GM21447 (cell line): ENCODE measurements around the gene SLC25A24.
A peak's percentile ranks its signal among the peaks of the same experiment; 100 is the strongest.
"Not testable (repeated sequence)": the region's sequence is repeated elsewhere in the genome, so short reads cannot be mapped to it uniquely, and the experiment has no call there.

Experiments
- ATAC-seq: cut with Tn5 transposase; IDR thresholded peaks from one replicate; pipeline ENCODE4 v1.9.1; 2021; ENCODE audit not compliant: unreplicated experiment

SLC25A24 gene

DNA sequence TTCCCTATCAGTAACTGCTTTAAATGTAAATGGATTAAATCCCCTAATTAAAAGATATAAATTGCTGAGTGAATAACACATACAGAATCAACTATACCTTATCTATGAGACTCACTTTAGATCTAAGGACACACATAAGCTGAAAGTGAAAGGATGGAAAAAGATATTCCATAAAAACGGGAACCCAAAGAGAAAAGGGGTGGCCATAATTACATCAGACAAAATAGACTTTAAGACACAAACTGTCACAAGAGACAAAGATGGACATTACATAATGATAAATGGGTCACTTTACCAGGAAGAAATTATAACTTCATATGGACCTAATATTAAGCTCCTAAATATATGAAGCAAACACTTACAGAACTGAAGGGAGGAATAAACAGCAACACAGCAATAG is 59.2 kb downstream of the SLC25A24 start:
- ATAC-seq: no peak

- no peak for ATAC-seq
These were observed 60.0 kb downstream of the SLC25A24 start for GRCh38 chr1:108140177-108140576.

DNA sequence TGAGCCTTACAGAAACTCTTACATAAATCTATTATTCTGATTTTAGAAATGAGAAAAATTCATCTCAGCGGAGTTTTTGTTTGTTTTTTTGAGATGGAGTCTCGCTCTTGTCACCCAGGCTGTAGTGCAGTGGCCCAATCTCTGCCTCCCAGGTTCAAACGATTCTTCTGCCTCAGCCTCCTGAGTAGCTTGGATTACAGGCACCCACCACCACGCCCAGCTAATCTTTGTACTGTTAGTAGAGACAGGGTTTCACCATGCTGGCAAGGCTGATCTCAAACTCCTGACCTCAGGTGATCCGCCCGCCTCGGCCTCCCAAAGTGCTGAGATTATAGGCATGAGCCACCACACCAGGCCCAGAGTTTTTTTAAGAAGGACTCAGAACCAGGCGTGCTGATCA is 60.6 kb downstream of the SLC25A24 start:
- ATAC-seq: not testable (repeated sequence)

GRCh38 chr1:108133148-108133547 is 67.0 kb downstream of the SLC25A24 start:
- not testable (repeated sequence) for ATAC-seq

DNA sequence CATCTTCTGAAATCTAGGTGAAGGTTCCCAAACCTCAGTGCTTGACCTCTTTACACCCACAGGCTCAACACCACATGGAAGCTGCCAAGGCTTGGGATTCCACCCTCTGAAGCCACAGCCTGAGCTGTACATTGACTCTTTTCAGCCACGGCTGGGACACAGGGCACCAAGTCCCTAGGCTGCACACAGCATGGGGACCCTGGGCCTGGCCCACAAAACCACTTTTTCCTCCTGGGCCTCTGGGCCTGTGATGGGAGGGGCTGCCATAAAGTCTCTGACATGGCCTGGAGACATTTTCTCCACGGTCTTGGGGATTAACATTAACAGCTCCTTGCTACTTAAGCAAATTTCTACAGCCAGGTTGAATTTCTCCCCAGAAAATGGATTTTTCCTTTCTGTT is 67.8 kb downstream of the SLC25A24 start:
- not testable (repeated sequence) for ATAC-seq

GRCh38 chr1:108131281-108131680 is 68.9 kb downstream of the SLC25A24 start:
- not testable (repeated sequence) for ATAC-seq

DNA sequence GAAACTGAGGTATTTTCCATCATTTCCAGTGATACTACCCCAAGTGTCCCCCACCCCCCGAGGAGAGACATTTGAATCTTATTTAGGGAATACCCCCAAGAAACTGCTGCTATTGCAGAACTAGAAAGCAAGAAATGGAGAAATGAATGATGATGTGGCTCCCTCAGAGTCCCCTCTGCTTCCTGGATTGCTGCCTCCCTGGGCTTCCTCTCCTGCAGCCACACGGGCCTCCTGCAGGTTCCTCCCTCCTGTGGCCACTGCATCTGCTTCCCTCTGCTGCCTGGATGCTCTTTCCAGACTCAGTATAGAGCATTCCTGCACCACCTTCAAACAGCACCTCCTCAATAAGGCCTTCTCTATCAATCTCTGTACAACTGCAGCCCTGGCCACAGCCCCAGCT is 69.3 kb downstream of the SLC25A24 start:
- no peak for ATAC-seq

DNA sequence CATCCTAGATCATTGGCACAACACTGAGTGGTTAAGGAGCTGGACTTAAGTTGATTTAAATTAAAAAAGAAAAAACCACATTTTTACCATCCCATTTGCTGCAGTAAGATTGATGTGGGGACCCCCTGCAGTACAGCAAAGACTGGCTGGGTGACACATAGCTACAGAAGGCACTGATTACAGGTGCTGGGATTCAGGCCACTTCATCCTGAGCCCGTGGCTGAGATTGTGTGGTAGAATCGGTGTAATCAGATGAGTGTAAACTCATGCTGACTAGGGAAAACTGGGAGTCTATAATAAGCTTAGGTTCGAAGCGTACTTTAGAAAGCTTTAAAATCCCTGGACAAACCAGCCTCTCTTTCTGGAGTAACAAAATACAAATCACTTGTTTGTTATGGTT is 70.1 kb downstream of the SLC25A24 start:
- ATAC-seq: no peak

DNA sequence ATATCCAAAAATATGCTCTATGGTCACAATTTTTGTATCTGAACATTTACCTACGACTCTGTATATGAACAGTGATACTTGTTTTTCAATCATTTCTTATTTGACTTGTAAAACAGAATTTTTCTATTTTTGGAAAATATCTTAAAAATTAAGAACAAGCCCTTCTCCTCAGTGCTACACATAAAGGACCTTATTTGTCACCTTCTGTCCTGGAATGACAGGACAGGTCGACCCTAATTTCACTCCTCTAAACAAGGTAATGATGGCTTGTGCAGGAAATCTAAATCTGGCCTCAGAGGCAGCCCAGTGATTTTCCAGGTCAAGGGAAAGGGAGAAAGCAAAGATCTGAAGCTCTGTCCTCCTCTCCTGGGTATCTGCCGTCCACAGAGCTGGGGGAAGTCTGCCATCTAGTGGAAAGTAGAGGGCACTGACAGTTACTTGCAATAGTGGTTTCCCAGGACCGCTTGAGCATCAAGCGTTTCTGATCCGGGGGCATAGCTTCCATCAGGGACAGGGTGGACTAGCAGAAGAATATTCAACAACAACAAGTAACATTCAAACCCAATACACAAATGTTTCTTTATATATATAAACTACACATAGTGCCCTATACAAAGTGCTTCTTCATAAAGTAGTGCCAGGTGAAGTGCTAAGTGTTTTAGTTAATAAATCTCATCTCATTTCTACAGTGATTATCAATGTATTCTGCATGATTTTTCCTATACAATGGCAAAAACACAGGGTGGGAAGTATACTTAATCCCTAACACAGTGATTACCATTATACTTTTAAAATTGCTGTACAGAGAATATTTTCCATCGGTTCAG is 74.6 kb downstream of the SLC25A24 start:
- peak; percentile 93 for ATAC-seq

- ATAC-seq: no peak
These were observed 75.4 kb downstream of the SLC25A24 start for GRCh38 chr1:108124622-108125311.

- no peak for ATAC-seq
These were observed 76.1 kb downstream of the SLC25A24 start for GRCh38 chr1:108124023-108124422.

DNA sequence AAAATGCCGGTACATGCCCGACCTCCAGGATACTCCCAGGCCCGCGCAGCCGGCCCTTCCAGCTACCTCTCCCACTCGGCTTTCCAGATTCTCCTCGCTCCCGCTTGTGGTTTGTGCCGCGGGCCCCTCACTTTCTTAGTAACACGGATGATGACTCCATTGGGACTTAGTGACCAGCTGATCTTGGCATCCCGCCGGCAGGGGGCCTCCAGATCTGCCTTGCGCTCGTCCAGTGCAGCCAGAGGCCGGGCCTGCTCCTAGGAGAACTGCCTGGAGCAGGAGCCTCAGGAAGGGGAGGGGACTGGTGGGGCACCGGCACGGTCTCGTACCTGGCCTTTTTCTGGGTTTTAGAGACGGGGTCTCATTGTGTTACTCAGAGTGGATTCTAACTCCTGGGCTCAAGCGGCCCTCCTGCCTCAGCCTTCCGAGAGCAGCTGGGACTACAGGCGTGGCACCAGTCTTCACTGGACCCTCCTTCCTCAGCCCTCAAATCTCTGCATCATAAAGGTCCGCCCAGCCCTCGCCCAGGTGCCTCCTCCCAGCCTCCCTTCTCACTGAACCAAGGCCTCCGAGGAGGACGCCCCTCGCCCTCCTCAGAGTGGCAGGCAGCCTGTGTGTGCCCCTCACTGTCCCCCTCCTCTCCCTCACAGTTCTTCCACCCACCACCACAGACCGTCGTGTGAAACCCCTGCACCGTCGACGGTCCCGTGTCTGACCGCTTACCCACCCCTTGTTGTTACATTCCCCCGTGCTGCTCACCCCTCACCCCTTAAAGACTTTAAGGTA is 78.6 kb downstream of the SLC25A24 start:
- ATAC-seq: no peak

GRCh38 chr1:108120163-108120562 is 80.0 kb downstream of the SLC25A24 start:
- no peak for ATAC-seq

DNA sequence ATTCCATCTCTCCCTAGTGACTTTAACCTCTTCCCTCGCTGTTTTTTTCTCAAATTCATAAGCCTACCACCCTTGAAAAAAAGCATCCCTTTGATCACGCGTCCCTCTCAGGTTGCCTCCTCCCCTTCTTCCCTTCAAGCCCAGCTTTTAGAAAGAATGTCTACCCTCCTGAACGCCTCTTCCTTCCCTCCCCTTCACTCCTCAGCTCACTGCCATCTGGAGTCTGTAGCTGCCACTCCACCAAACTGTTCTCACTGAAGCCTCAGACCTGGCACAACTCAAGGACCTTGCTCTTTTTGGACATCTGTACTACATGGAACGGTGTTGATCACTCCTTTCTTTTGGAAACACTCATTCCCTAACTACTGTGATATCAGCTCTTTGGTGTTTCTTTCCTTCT is 80.6 kb downstream of the SLC25A24 start:
- no peak for ATAC-seq

GRCh38 chr1:108117945-108118902 is 81.9 kb downstream of the SLC25A24 start:
- no peak for ATAC-seq

DNA sequence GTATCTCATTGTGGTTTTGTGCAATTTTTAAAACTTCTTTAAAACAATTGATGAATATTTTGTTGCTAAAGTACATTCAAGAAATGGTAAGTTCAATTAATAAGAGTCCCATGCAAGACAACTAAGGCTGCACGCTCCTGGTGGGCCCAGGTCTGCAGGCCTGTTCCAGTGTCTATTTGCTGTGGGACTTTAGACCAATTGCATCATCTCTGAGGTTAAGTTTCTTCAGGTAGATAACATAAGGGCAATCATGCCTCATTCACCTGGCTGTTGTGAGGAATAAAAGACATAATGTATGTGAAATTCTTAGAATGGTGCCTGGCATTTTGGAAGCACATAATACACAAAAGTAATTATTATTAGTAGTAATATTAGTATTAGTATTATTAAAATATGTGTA is 82.9 kb downstream of the SLC25A24 start:
- ATAC-seq: no peak

- no peak for ATAC-seq
These were observed 86.0 kb downstream of the SLC25A24 start for GRCh38 chr1:108114033-108114599.

DNA sequence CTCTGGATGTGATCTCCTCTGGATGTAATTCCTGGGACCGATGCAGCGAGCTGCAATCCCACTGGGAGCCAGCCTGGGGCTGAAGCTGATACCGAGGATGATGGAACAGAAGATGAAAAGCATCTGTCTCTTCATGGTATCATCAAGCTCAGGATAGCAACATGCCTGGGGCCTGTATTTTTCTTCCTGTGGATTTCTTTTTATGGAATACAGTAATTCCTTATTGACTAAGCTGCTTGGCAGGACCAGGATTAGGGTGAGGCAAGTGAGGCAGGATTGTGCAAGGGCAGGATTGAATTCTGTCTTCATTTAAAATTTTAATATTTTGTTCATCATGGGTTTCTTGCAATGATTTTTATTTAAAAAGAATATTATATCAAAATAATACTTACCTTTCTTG is 86.6 kb downstream of the SLC25A24 start:
- ATAC-seq: no peak

DNA sequence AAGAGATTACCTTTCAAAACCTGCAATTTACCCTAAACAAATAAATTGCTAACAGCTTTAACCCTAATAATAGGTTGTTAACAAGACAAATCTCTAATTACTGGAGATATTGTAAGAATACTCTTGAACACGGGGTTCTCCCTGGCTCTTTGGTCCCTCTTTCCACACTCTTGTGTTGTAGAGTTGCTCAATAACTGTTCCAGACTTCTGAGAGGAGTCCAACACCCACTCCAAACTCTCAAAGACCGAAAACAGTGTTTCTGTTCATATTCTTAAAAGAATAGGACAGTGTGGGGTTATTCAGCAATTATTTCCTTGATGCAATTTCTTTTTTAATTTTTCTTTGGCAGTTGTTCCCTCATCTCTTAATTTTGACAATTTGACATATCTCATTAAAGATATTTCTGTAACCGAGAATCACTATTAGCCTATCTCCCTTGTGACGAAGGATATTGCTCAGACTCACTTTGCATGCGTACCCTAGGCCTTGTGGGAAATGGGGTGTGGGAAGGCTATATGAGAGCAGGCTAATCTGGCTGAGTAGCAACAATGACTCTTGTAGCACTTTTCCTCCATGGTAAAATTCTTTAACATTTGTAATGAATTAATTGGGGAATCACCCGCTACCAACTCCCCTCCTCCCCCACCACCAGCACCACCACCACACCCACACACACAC is 90.7 kb downstream of the SLC25A24 start:
- no peak for ATAC-seq

DNA sequence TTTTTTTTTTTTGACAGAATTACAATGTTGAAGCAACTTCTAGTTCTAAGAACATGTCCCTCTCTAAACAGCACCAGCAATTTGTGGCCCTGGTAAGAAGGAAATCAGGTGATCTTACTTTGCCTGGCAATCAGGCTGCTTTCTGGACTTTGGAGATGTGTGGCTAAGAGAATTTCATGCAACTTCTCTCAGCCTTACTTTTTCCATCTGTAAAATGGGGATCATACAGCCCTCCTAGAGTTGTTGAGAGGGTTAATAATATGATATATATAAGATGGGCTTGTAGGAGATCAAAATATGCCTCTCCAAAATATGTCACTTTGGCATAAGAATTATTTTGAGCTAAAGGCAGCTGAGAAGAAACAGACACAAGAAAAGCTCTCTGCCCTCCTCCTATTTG is 92.0 kb downstream of the SLC25A24 start:
- no peak for ATAC-seq
